A549 (cell line): ENCODE results near the gene RSPH9. TPM values are rescaled to one million over a fixed set of nuclear protein-coding genes. Genes with fewer than 3 reads are reported as not detected.

Experiments
- ATAC-seq, 2 experiments: fragments of 200-7000 bp in 1 of 2; fragments of >200 bp in 1 of 2; cut with Nextera tagmentation in 1 of 2; cut with Tn5 transposase in 1 of 2; 3 replicates each; pipeline versions ENCODE4 v1.8.0 to v1.9.1; 2018 to 2020; ENCODE audit warnings: mild to moderate bottlenecking in 1 of 2, moderate library complexity in 1 of 2
- CTCF ChIA-PET: fragments of 300-600 bp; sonication (Branson Sonifier 250); formaldehyde crosslinking; extraction: SDS; loops from one replicate; lab custom pipeline; 2021; ENCODE audit warnings: antibody characterized with exemption, inconsistent platforms; lab: Yijun Ruan, JAX
- POLR2A ChIA-PET: fragments of 350-600 bp; formaldehyde crosslinking; extraction: SDS; loops from one replicate; lab custom pipeline; 2021; ENCODE audit warnings: antibody characterized with exemption, inconsistent platforms; lab: Yijun Ruan, JAX
- DNase-seq, 2 experiments: peaks; one replicate each; pipeline versions ENCODE4 v3.0.0 to v3.0.0-alpha.2; 2011 to 2016; ENCODE audit warnings: low read depth in 1 of 2, low spot score in 1 of 2
- FAIRE-seq: peaks from 2 replicates; lab custom pipeline; 2011; peaks lifted over from hg19 to GRCh38; lab: Jason Lieb, UNC
- H3K27ac ChIP-seq, 2 experiments: fragments of >200 bp; sonication (Bioruptor Twin); formaldehyde crosslinking; 3 replicates each; pipeline ENCODE4 v1.5.1; 2016 to 2017
- H3K4me1 ChIP-seq: fragments of >200 bp; sonication (Bioruptor Twin); formaldehyde crosslinking; 3 replicates; pipeline ENCODE4 v1.6.1; 2016
- H3K4me2 ChIP-seq: fragments of >200 bp; sonication (Bioruptor Twin); formaldehyde crosslinking; 3 replicates; pipeline ENCODE4 v1.6.1; 2016
- H3K4me3 ChIP-seq: fragments of >200 bp; sonication (Bioruptor Twin); formaldehyde crosslinking; 3 replicates; pipeline ENCODE4 v1.5.1; 2016
- H3K9me3 ChIP-seq: fragments of >200 bp; sonication (Bioruptor Twin); formaldehyde crosslinking; 3 replicates; pipeline ENCODE4 v1.6.1; 2016
- ATOH8 ChIP-seq: fragments of 250-450 bp; sonication (Bioruptor Pico); IDR thresholded peaks from 2 replicates; pipeline ENCODE4 v1.5.0; 2020; ENCODE audit warnings: low read depth, mild to moderate bottlenecking, moderate library complexity
- BCL3 ChIP-seq: fragments of >200 bp; sonication (Bioruptor Twin); formaldehyde crosslinking; IDR thresholded peaks from 3 replicates; pipeline ENCODE4 v1.6.1; 2016
- CBX2 ChIP-seq: fragments of 200-600 bp; sonication (generic); IDR thresholded peaks from 2 replicates; pipeline ENCODE4 v1.6.1; 2016; ENCODE audit warnings: low read depth, mild to moderate bottlenecking, borderline replicate concordance
- CEBPB ChIP-seq, 2 experiments: fragments of >200 bp in 1 of 2; sonication (Bioruptor Twin) in 1 of 2; formaldehyde crosslinking in 1 of 2; IDR thresholded peaks; 2 replicates each; pipeline ENCODE4 v1.6.1; 2012 to 2016
- CHD4 ChIP-seq: fragments of 200-600 bp; sonication (generic); IDR thresholded peaks from 2 replicates; pipeline ENCODE4 v1.6.1; 2016; ENCODE audit warnings: antibody characterized with exemption, mild to moderate bottlenecking, borderline replicate concordance
- CTCF ChIP-seq: fragments of >200 bp; sonication (Bioruptor Twin); formaldehyde crosslinking; IDR thresholded peaks from 3 replicates; pipeline ENCODE4 v1.5.1; 2016
- EHF ChIP-seq: fragments of 250-450 bp; sonication (Bioruptor Pico); IDR thresholded peaks from 2 replicates; pipeline ENCODE4 v1.5.0; 2020; ENCODE audit warnings: mild to moderate bottlenecking
- EHMT2 ChIP-seq: fragments of 200-600 bp; sonication (generic); IDR thresholded peaks from 2 replicates; pipeline ENCODE4 v1.6.1; 2016; ENCODE audit warnings: antibody characterized with exemption, low read depth, mild to moderate bottlenecking, moderate library complexity
- FOSB ChIP-seq: fragments of 250-450 bp; sonication (Bioruptor Pico); IDR thresholded peaks from 2 replicates; pipeline ENCODE4 v1.5.0; 2020; ENCODE audit warnings: mild to moderate bottlenecking, moderate library complexity
- FOSL2 ChIP-seq, 2 experiments: fragments of 450-650 bp in 1 of 2; fragments of >200 bp in 1 of 2; sonication (Bioruptor Twin) in 1 of 2; formaldehyde crosslinking; IDR thresholded peaks; 2 replicates each; pipeline versions ENCODE4 v1.5.0 to v1.6.1; 2016 to 2020; ENCODE audit warnings: mild to moderate bottlenecking in 1 of 2, moderate library complexity in 1 of 2
- HOXB13 ChIP-seq: fragments of 250-450 bp; sonication (Bioruptor Pico); IDR thresholded peaks from 2 replicates; pipeline ENCODE4 v1.5.0; 2020; ENCODE audit warnings: low read depth, mild to moderate bottlenecking, moderate library complexity
- JUN ChIP-seq, 2 experiments: fragments of >200 bp; sonication (Bioruptor Twin); formaldehyde crosslinking; IDR thresholded peaks; 2 replicates in 1 of 2; 3 replicates in 1 of 2; pipeline ENCODE4 v1.6.1; 2016 to 2017
- JUNB ChIP-seq: fragments of >200 bp; sonication (Bioruptor Twin); formaldehyde crosslinking; IDR thresholded peaks from 2 replicates; pipeline ENCODE4 v1.6.1; 2016
- MAFK ChIP-seq: fragments of 450-650 bp; IDR thresholded peaks from 2 replicates; pipeline ENCODE4 v1.6.1; 2014; ENCODE audit not compliant: partially characterized antibody
- MAX ChIP-seq: IDR thresholded peaks from 2 replicates; pipeline ENCODE4 v1.6.1; 2012
- MAZ ChIP-seq: fragments of 150-350 bp; IDR thresholded peaks from 2 replicates; pipeline ENCODE4 v1.6.1; 2014; ENCODE audit warnings: antibody characterized with exemption, low read depth, low read length, borderline replicate concordance
- NPAS2 ChIP-seq: fragments of 250-450 bp; sonication (Bioruptor Pico); IDR thresholded peaks from 2 replicates; pipeline ENCODE4 v1.8.0; 2022; ENCODE audit warnings: mild to moderate bottlenecking, moderate library complexity, borderline replicate concordance
- PHF8 ChIP-seq: fragments of 200-600 bp; sonication (generic); IDR thresholded peaks from 2 replicates; pipeline ENCODE4 v1.6.1; 2016; ENCODE audit warnings: low read depth, mild to moderate bottlenecking, antibody characterized with exemption, moderate library complexity, borderline replicate concordance
- POLR2A ChIP-seq: IDR thresholded peaks from 2 replicates; pipeline ENCODE4 v1.6.1; 2012; ENCODE audit warnings: mild to moderate bottlenecking, low read length
- RARB ChIP-seq: fragments of 250-450 bp; sonication (Bioruptor Pico); IDR thresholded peaks from 2 replicates; pipeline ENCODE4 v1.8.0; 2021; ENCODE audit warnings: mild to moderate bottlenecking, moderate library complexity
- RCOR1 ChIP-seq: fragments of 150-350 bp; IDR thresholded peaks from 2 replicates; pipeline ENCODE4 v1.6.1; 2014; ENCODE audit warnings: antibody characterized with exemption, low read length, low read depth
- SREBF2 ChIP-seq: fragments of 450-650 bp; IDR thresholded peaks from 2 replicates; pipeline ENCODE4 v1.6.1; 2014; ENCODE audit warnings: mild to moderate bottlenecking, moderate library complexity
- ZC3H11A ChIP-seq: fragments of 450-650 bp; IDR thresholded peaks from 2 replicates; pipeline ENCODE4 v1.6.1; 2014; ENCODE audit warnings: antibody characterized with exemption, mild to moderate bottlenecking
- ZFP36 ChIP-seq: fragments of 450-650 bp; IDR thresholded peaks from 2 replicates; pipeline ENCODE4 v1.6.1; 2014; ENCODE audit warnings: borderline replicate concordance; ENCODE audit not compliant: partially characterized antibody
- ZNF302 ChIP-seq: fragments of 250-450 bp; sonication (Bioruptor Pico); IDR thresholded peaks from 2 replicates; pipeline ENCODE4 v1.9.0; 2021; ENCODE audit warnings: inconsistent platforms, mild to moderate bottlenecking, moderate library complexity
- ZSCAN20 ChIP-seq: fragments of 250-450 bp; sonication (Bioruptor Pico); IDR thresholded peaks from 2 replicates; pipeline ENCODE4 v1.8.0; 2022; ENCODE audit warnings: mild to moderate bottlenecking, moderate library complexity
- WGBS: methylation state at CpG from one replicate; pipeline ENCODE4 v1.1.6; 2017; ENCODE audit errors: missing lambda C conversion rate; 5-methylcytosine and 5-hydroxymethylcytosine counted together
- polyA plus RNA-seq, 4 experiments: library from polyadenylated mRNA; depleted of rRNA in 3 of 4; stranded (reverse); fragments of >200 nt; fragmentation: RNase III in 1 of 4; extraction: RNeasy Plus Mini Kit Qiagen cat#74134 plus additional on column Dnase treatment in 1 of 4; gene quantifications; 2 replicates in 3 of 4; 3 replicates in 1 of 4; pipeline ENCODE4 v1.2.3, GENCODE V29; 2011 to 2017
- TF ChIP-seq, protein P1 (sequence below): IDR thresholded peaks from 2 replicates; pipeline ENCODE4 v1.6.1; 2012; ENCODE audit warnings: low read depth, borderline replicate concordance

RSPH9 gene
- polyA plus RNA-seq, 2 of the 4 experiments (the other 2 are of a cell fraction), result 0.14 to 0.18 TPM

- ATAC-seq (no peak), FAIRE-seq (no peak), DNase-seq (no peak)
- H3K4me2 ChIP-seq, result no peak overlapping the region
- TF ChIP-seq CBX2 (no peak), MAZ (no peak), RCOR1 (no peak), ZSCAN20 (CRISPR knock-in tag) (no peak), POLR2A (no peak), FOSL2 (IDR thresholded peaks at IDR 0.05) (no peak), FOSL2 (CRISPR knock-in tag; IDR thresholded peaks at IDR 0.05) (no peak), NPAS2 (CRISPR knock-in tag) (no peak), ATOH8 (no peak), BCL3 (no peak), MAFK (no peak), MAX (no peak), CTCF (no peak), CEBPB (IDR thresholded peaks at IDR 0.05) (no peak), RARB (no peak), JUNB (no peak), JUN (IDR thresholded peaks at IDR 0.05) (no peak), HOXB13 (CRISPR knock-in tag) (no peak), ZFP36 (no peak), CHD4 (no peak)
- no peak overlapping the region for H3K27ac ChIP-seq
- CTCF ChIA-PET, result interaction anchor here (5.3 kb wide), 1 partner anchor 13 kb away, joined by 29 read pairs; no protein-coding TSS in a partner anchor
- H3K4me1 ChIP-seq, result no peaks in the 10 kb centered on the region; the same call in 2 of the 3 replicates
- H3K4me3 ChIP-seq, result no peak overlapping the region
- H3K9me3 ChIP-seq, result no peaks in the 10 kb centered on the region
- 93% methylated on average over 12 of the region's 12 CpGs for WGBS
- POLR2A ChIA-PET, result no interaction called here
Observed at GRCh38 chr6:43621078-43621835, 23.6 kb upstream of the RSPH9 start.

DNA sequence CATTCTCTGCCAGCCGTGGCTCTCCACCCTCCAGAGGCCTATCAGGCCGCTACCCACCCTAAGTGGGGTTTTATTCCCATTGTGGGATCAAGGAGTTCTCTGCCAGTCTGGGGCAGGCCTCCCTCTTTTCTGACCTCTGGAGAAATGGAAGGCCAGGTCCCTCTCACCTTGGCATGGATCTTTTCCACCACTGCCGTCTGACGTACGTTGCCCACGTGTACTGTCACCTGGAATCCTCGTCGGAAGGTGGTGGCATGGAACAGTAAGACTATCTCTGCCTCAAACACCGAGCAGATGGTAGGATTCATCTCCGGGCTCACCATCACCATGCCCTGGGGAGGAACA is 23.0 kb upstream of the RSPH9 start:
- no peak; a peak in 1 of 6 replicates for ATAC-seq
- H3K27ac ChIP-seq, result no peak overlapping the region
- no peak for DNase-seq
- H3K4me3 ChIP-seq, result no peak overlapping the region
- 95% methylated on average over 10 of the region's 10 CpGs for WGBS
- CTCF ChIA-PET, result interaction anchor here (5.3 kb wide), 1 partner anchor 13 kb away, joined by 29 read pairs; no protein-coding TSS in a partner anchor
- no peak for FAIRE-seq
- no peak for TF ChIP-seq ZSCAN20 (CRISPR knock-in tag)
- TF ChIP-seq ZNF302 (CRISPR knock-in tag), result no peak
- no peak for TF ChIP-seq EHMT2
- TF ChIP-seq MAZ, result no peak
- no peak for TF ChIP-seq CEBPB (IDR thresholded peaks at IDR 0.05)
- TF ChIP-seq POLR2A, result no peak
- TF ChIP-seq PHF8, result no peak
- TF ChIP-seq, protein P1, sequence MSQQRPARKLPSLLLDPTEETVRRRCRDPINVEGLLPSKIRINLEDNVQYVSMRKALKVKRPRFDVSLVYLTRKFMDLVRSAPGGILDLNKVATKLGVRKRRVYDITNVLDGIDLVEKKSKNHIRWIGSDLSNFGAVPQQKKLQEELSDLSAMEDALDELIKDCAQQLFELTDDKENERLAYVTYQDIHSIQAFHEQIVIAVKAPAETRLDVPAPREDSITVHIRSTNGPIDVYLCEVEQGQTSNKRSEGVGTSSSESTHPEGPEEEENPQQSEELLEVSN, result no peak
- no peak for TF ChIP-seq HOXB13 (CRISPR knock-in tag)
- TF ChIP-seq EHF (CRISPR knock-in tag), result no peak
- TF ChIP-seq CTCF, result no peak
- TF ChIP-seq FOSB (CRISPR knock-in tag), result no peak
- TF ChIP-seq RARB, result no peak
- TF ChIP-seq ZC3H11A, result no peak
- no peak for TF ChIP-seq SREBF2
- TF ChIP-seq, all 56 proteins: peak for 0
- Histone ChIP-seq H3K9me3 (no peaks in the 10 kb centered on the region), H3K4me2 (no peak overlapping the region), H3K4me1 (peaks cover 4% of the 10 kb centered on the region)
- POLR2A ChIA-PET, result no interaction called here
